Measurements from ENCODE around the gene ADSS1.

ADSS1 gene

DNA sequence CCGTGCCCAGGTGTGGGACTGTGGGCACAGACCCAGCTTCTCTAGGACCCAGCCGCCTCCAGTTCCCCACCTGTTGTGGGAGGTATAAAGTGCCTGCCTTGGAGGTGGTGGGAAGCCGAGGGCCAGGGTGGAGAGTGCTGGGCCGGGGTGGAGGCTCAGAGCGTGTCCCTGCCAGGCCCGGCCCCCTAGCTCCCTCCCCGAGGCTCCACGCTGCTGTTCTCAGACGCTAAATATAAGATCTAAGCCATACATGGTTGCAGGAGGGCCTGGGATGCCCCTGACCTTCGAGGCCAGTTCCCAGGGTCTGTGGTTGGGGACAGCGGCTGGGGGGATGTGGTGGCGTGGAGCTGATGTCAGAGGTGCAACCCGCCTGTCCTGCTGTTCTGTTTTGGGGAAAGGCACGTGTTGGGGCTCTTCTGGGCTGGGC lies 23.8 kb upstream of the ADSS1 start:
- no peak for DNase-seq

DNA sequence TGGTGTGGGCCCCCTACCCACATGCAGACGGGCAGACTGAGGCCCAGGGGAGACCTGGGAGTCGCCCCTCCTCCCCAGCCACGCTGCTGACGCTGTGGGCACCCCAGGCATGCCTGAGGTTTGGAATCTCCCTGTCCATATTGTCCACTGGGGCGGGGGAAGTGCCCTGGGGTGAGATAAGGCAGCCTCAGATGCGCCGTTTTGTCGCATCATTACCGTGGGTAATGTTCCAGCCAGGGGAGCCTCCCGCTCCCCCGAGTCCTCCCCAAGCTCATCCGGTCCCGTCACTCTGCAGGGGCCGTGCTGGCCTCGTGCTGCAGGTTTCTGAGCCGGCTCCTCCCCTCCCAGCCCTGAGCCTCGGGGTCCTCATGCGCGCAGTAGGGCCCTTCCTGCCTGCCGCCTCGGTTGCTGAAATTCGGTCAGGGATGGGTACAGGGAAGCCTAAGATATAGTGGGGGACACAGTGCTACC lies 23.2 kb upstream of the ADSS1 start:
- no peak for DNase-seq

DNA sequence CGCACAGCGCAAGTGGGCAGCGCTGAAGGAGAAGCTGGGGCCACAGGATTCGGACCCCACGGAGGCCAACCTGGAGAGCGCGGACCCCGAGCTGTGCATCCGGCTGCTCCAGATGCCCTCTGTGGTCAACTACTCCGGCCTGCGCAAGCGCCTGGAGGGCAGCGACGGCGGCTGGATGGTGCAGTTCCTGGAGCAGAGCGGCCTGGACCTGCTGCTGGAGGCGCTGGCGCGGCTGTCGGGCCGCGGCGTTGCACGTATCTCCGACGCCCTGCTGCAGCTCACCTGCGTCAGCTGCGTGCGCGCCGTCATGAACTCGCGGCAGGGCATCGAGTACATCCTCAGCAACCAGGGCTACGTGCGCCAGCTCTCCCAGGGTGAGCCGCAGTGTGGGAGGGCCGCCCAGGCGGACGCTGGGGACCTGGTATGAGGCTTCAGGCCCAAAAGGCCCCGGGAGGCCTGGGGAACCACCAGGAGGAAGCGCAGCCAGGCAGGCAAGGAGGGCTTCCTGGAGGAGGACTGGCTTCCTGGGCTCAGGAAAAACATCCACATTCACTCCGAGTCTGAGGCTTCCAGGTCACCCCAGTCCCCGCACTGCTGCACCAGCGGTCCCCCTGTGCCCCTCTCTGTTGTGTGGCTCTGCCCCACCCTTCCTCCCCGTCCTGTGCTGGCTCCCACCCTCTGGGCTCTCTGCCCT lies 22.5 kb upstream of the ADSS1 start:
- no peak for DNase-seq

DNA sequence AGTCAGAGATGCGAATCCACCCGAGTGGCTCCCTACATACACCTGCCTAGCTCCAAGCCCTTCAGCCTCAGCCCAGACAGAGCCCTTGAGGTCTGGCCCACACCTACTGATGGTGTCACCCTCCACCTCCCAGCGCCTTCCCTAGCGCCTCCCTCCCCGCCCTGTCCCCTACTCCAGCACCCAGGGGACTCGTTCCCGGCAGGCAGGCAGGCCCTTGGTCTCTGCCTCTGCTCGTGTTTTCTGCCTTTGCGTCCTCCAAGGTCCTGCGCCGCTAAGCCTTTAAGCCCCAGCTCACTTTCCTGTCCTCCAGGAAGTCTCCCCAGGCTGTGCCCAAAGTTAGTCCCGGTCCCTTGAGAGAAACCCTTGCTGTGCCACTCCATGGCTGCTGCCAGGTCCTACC lies 21.9 kb upstream of the ADSS1 start:
- DNase-seq = no peak

DNA sequence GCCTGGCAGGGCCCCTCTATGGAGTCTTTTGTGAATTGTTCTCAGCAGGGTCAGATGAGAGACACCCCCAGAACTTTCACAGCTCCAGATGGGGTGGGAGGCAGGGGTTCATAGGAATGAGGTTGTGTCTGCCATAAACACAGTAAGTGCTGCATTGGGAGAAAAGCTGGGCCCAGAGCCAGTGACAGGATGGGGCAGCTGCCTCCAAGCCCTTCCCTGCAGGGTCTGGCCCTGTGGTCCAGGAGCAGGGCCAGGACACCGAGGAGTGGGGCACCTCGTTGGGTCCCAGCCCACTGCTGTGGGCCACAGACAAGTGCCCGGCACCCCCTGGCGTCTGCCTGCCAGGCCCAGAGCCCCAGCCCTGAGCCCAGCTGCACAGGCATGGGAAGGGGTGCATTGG lies 21.4 kb upstream of the ADSS1 start:
- DNase-seq = no peak

DNA sequence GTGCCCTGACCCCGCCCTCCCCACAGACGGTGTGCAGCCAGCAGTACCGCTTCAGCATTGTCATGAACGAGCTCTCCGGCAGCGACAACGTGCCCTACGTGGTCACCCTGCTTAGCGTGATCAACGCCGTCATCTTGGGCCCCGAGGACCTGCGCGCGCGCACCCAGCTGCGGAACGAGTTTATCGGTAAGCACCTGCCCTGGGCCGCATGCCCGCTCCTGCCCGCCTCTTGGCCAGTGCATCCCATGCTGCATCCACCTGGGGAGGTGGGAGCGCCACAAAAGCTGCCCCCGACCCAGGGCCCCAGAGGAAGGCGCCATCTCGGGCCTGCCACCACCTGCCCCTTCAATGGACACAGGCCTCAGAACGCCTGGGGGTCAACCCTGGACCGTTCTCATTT lies 20.8 kb upstream of the ADSS1 start:
- no peak for DNase-seq

DNA sequence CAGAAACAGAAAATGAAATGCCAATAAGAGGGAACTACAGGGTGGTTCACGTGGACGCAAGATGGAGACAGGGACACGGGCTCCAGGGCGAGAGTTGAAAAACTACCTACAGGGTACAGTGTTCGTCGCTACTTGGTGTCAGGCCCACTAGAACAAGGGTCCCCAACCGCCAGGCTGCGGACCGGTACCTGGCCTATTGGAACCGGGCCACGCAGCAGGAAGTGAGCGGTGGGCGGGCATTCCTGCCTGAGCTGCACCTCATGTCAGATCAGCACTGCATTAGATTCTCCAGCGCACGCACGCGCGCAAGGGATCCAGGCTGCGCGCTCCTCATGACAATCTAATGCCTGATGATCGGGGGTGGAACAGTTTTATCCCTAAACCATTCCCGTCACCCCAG lies 19.8 kb upstream of the ADSS1 start:
- DNase-seq = no peak

DNA sequence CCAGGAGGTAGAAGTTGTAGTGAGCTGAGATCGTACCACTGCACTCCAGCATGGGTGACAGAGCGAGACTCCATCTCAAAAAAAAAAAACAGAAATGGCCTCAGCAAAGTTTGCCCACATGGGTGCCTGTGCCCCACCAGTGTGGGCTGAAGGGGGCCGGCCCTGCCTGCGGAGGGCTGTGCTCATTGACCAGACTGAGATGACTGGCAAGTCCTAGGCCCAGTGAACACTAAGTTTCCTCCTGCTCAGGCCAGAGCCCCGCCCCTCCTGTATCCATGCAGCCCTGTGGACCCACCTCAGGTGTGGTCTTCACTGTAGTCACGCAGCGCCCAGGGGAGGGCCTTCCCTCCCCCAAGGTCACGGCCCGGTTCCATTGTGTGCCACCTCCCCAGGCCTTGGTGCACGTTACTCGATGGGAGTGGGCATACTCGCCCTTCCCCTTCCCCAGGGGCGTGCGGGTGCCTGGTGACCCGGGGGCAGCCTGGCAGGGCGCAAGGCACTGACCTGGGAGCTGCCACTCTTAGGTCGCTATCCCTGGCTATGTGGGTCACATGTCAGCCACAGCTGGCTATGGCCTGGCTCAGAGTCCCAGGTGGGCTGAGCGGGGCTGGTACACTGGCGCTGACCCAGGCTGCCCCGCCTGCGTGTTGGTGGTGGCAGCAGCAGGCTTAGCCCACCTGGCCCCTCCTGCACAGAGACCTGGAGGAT lies 18.5 kb upstream of the ADSS1 start:
- peak; percentile 10 for DNase-seq

DNA sequence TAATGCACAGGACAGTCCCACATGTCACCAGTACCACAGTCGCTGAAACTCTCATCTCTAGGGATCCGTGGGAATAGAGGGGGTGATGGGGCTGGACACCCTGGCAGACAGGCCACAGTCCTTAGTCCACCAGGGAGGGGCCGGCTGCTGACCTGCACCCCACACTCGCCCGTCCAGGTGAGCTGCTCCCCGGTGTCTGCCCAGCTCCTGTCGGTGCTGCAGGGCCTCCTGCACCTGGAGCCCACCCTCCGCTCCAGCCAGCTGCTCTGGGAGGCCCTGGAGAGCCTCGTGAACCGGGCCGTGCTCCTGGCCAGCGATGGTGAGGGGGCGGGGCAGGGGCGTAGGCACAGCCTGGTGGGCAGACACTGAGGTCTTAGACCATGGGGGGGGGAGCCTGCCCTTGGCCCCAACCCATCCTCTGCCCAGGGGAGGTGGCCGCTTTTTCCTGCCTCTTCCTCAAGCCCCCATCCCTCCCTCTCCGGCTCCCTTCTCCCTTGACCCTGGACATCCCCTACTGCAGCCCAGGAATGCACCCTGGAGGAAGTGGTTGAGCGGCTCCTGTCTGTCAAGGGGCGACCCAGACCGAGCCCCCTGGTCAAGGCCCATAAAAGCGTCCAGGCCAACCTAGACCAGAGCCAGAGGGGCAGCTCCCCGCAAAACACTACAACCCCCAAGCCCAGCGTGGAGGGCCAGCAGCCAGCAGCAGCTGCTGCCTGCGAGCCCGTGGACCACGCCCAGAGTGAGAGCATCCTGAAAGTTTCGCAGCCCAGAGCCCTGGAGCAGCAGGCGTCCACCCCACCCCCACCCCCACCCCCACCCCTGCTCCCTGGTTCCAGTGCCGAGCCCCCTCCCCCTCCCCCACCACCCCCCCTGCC lies 17.1 kb upstream of the ADSS1 start:
- DNase-seq = peak; percentile 20

DNA sequence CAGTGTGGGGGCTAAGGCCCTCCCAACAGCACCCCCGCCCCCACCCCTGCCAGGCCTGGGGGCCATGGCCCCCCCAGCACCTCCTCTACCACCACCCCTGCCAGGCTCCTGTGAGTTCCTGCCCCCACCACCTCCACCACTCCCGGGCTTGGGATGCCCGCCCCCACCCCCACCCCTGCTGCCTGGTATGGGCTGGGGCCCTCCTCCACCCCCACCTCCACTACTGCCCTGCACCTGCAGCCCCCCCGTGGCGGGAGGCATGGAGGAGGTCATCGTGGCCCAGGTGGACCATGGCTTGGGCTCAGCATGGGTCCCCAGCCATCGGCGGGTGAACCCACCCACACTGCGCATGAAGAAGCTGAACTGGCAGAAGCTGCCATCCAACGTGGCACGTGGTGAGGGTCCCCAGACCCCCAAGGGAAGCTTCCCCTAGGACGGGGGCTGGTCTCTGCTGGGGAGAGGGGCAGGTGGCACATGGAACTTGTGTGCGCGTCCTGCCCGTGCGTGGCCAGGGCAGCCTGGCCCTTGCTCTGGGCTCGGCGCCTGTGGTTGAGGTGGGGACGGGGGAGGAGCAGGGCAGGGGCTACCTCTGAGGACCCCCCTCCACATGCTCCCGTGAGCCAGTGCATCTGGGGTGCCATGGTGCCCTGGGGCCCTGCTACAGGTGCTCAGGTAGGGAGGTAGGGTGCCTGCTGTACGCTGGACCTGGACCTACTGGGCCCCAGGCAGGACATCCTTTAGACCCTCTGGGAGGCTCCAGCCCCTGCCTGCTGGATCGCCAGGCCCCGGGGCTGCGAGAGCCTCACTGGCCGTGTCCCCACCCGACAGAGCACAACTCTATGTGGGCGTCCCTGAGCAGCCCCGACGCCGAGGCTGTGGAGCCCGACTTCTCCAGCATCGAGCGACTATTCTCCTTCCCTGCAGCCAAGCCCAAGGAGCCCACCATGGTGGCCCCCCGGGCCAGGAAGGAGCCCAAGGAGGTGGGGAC lies 16.1 kb upstream of the ADSS1 start:
- DNase-seq = no peak

DNA sequence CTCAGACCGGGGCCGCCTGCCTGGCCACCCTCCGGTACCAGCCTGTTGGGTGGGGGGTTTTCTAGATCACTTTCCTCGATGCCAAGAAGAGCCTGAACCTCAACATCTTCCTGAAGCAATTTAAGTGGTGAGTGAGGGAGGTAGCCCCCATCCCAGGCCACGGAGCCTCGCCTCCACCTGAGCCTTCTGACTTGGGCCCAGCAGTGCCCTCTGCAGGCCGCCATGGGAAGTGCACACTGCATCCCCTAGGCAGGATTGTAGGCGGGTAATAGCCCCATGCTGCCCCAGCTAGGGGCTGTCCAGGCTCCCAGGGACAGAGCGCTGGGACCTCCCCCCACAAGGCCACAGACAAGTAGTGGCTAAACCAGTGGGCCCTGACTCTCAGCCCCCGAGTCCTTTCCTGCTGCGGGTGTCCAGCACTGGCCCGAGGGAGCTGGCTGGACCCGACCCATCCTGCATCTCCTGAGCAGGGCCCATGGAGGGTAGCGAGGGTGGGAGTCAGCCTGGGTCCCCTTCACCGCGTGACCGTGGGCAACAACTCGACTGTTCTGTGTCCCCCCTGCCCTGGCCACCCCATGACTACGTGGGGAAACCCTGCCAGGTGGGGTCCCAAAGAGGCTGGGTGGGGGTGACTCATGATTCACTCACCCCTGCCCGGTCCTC lies 15.3 kb upstream of the ADSS1 start:
- DNase-seq = peak; percentile 52

DNA sequence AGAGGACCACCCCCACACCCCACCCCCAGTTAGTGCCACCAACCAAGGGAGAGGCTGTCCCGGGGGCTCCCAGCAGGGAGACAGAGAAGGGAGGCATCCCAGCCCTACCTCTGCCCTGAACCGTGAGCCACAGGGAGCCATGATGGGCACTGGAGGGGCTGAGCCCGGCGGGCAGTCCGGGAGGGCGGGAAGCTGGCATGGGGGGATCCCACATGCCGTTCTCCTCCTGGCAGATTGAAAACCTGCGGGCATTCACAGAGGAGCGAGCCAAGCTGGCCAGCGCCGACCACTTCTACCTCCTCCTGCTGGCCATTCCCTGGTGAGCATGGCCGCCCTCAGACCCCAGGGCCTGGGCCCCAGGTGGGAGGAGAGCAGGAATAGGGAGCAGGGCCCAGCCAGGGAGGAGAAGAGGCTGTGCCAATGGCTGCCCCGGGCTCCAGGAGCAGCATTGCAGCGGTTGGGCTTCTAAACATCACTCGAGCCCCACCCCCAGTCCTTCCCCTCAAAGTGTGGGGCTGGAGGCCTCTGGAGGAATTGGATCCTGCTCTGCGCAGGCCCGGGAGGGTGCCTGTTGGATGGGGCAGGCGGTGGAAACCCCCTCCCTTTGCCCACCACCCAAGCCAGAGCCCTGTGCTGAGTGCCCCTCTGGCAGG lies 14.5 kb upstream of the ADSS1 start:
- no peak for DNase-seq

DNA sequence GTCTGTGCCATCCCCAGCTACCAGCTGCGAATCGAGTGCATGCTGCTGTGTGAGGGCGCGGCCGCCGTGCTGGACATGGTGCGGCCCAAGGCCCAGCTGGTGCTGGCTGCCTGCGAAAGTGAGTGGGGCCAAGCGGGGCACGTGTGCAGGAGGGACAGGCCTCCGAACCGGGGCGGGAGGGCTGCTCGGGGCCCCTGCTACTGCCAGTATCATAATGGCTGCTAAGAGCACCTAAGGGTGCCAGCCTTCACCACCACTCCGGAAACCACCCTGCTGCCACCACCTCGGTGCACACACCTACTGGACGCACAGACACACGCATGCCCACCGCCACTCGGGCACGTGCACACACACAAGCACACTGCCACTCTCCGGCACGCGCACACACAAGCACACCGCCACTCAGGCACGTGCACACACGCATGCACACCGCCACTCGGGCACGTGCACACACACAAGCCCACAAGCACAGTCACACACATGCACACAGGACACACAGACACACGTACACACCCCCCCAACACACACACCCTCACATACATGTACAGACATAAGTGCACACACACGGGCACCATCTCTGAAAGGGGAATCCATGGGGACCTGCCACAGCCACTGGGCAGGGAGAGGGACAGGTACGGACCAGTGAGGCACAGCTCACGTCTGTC lies 13.8 kb upstream of the ADSS1 start:
- DNase-seq = no peak

DNA sequence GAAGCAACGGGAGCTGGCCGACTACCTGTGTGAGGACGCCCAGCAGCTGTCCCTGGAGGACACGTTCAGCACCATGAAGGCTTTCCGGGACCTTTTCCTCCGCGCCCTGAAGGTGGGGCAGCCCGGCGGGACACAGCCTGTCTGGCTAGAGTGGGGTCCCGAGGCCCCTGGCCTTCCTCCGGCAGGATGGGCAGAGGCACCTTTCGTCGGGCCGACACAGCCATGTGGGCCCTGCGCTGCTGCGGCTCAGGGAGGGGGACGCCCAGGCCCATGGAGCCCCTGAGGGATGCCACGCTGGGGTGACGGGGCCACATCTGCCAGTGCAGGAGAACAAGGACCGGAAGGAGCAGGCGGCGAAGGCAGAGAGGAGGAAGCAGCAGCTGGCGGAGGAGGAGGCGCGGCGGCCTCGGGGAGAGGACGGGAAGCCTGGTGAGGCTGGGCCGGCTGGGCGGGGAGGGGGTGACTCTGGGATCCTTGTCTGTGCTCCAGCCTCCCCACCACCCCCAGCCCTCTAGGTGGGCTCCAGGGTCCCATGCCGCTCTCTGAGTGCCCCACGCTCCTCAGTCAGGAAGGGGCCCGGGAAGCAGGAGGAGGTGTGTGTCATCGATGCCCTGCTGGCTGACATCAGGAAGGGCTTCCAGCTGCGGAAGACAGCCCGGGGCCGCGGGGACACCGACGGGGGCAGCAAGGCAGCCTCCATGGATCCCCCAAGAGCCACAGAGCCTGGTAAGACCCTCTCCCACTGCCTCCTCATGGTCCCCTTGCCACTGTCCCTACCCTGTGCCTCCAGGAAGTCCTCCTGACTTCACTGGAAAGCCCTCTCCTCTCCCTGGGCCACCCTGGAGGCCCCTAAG lies 10.9 kb upstream of the ADSS1 start:
- no peak for DNase-seq

DNA sequence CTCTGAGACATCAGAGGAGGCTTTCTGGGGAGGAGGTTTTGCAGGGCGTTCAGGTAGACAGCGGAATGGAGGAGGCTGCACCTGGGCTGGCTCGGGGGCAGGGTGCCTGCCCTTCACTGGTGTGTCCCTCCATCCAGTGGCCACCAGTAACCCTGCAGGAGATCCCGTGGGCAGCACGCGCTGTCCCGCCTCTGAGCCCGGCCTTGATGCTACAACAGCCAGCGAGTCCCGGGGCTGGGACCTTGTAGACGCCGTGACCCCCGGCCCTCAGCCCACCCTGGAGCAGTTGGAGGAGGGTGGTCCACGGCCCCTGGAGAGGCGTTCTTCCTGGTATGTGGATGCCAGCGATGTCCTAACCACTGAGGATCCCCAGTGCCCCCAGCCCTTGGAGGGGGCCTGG lies 10.0 kb upstream of the ADSS1 start:
- DNase-seq = no peak

DNA sequence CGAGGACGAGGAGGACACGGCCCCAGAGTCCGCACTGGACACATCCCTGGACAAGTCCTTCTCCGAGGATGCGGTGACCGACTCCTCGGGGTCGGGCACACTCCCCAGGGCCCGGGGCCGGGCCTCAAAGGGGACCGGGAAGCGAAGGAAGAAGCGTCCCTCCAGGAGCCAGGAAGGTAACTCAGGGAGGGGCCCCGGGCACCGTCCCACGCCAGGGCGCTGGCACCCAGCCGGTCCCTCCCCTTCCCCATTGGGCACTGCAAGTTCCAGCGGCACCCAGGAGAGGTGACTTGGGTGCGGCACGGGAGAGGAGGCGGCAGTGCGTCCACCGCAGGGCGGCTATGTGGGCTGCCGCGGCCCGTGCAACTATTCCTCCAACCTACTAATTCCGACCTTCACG lies 9.3 kb upstream of the ADSS1 start:
- no peak for DNase-seq

DNA sequence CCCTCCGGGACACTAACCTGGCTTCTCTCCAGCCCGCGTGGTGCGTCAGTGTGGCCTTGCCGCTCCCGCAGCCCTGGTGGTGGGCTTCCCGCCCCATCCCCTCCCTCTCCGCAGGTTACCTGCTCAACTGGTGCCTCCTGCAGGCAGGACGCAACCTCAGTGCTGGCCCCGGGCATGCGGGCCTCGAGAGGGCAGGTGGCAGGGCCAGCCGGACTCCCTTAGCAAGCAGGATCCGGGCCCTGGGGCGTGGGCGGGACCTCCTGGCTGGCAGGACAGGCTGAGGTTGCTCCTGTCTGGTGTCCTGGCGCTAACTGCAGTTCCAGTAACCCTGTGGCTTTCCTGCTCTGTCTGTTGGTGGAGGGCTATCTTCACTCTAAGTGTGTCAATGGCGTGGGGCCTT lies 8.6 kb upstream of the ADSS1 start:
- DNase-seq = no peak

DNA sequence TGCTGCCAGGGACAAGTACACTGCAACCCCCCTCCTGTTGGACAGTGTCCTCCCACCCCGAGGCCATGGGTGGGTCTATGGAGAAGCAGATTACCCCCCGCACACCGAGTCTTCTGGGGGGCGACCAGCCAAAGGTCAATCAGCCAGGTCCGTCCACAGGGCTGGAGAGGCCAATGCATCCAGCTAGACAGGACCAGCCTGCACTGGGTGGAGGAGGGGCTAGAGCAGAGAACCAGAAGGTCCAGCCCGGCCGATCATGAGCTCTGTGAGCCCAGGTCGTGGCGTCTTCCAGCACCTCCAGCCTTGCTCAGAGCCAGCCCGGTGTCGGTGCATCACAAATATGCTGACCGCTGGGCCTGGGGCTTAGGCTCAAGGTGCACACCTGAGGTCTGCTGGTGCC lies 8.2 kb upstream of the ADSS1 start:
- no peak for DNase-seq

DNA sequence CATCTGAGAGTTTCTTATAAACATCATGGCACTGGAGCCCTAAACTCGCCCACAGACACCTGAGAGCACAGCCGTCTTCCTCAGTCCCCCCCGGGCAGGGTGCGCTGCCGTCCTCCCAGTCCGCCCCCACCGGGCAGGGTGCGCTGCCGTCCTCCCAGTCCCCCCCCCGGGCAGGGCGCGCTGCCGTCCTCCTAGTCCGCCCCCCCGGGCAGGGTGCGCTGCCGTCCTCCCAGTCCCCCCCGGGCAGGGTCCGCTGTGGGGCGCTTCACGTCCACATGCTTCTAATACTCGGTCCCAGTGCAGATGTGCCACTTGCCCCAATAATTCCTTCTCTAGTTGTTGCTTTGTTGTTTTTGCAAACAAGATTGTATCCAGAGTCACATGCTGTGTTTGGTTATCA lies 6.9 kb upstream of the ADSS1 start:
- DNase-seq = no peak

DNA sequence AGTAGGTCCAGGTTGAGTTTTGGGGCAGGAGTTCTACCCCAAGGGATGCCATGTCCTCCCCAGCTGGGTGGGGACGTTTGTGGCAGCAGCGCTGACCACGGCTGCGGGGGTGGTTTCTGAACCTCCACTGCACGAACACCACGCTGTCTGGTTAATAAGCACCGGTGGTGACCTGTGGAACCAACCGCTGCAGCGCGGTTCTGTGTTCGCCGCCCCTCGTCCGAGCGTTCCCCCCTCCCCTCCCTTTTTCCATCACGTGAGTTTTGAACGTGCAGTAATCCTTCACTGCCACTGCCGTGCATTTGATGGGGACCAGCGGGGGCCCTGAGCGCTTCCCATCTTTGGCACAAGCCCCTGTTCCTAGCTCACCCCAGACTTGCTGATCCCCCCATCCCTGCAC lies 6.4 kb upstream of the ADSS1 start:
- no peak for DNase-seq
